ENCODE results near the gene SPG7. TPM values are rescaled to one million over a fixed set of nuclear protein-coding genes. Genes with fewer than 3 reads are reported as not detected.
A peak's percentile ranks its signal among the peaks of the same experiment; 100 is the strongest.
"Not testable (repeated sequence)": the region's sequence is repeated elsewhere in the genome, so short reads cannot be mapped to it uniquely, and the experiment has no call there.

The SPG7 gene
- total RNA-seq (2014; rRNA removed; shearing (Covaris generic)), result 137 and 161 TPM in 2 replicates

DNA sequence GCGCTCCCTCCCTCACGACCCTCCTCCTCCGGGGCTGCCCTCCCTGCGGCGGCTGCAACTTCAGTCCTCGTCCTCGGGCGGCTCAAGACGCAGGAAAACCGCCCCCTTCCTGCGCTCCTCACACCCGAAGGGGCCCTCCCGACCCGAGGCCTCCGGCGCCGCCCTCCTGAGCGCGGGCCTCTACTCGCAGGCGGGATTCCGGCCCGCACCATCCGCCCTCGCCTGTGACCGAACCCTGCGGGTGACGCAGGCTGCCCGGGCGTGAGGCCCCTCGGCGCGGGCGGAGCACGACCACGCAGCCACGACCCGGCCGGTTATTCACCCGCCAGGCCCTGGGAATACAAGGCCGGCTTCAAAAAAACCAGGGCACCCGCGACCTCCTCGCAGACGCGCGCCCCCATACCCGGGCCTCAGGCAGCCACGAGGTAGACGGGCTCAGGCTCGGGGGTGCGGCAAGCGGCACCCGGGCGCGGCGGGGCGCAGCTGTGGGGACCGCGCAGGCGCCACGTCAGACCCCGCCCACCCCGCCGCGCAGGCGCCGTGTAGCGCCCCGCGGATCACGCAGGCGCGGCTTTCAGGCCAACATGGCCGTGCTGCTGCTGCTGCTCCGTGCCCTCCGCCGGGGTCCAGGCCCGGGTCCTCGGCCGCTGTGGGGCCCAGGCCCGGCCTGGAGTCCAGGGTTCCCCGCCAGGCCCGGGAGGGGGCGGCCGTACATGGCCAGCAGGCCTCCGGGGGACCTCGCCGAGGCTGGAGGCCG, at the start of gene SPG7:
TSS of gene SPG7 (plus strand) at position 570 of the 757 bp plus-strand sequence. CDS start at position 585, 15 bp downstream.
- Histone ChIP-seq H3K4me1 (peaks cover 19% of the 10 kb centered on the region), H3K27me3 (no peaks in the 10 kb centered on the region), H3K4me3 (peak within 1 kb of the TSS; percentile 99), H3K36me3 (peaks cover 28% of the 10 kb centered on the region), H3K27ac (peak within 1 kb of the TSS; percentile 95), H3K9me3 (replicated peaks) (no peaks in the 10 kb centered on the region)
- DNase-seq, result peak; percentile 89 to 95

DNA sequence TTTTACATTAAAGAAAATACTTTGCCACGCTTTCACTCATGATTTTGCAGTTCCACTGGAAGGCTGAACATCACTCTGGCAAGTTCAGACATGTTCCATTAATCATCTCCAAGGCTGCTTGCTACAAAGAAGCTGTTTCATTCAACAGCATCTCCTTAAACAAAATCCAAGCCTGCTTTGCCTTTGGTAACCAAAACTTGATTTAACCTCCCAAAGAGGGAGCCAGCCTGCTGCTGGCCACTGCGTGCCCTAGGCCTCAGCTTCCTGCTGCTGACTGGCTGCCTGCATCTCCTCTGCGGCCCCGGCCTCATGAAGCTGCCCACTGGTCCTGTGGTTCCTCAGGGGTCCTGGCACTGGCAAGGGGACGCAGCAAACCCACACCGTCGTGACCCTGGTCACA, 49.7 kb upstream of the SPG7 start:
- no peak overlapping the region for H3K4me3 ChIP-seq
- no peaks in the 10 kb centered on the region; the same call in 1 of the 2 replicates for H3K9me3 ChIP-seq (replicated peaks)
- no peak overlapping the region for H3K27ac ChIP-seq
- H3K27me3 ChIP-seq, result no peaks in the 10 kb centered on the region
- no peak for DNase-seq
- peaks cover 24% of the 10 kb centered on the region for H3K36me3 ChIP-seq
- H3K4me1 ChIP-seq, result peaks cover 8% of the 10 kb centered on the region

DNA sequence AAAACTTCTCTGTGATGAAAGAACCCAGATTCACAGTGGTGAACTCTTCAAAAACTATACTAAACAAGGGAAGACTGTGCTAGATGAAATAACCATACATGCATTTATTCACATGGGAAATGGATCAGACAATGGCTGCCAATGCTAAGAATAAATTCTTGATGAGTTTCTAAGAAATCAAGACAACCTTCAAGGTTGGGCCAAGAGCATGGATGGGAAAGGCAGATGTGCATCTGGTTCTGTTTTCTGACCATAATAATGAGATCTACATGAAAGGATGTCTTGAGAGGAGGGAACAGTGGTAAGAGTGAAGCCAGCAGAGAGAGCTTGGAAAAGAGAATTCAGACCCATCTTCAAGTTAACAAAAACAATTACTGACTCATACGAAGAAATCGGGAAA, 49.2 kb upstream of the SPG7 start:
- peaks cover 8% of the 10 kb centered on the region for H3K4me1 ChIP-seq
- DNase-seq, result no peak
- H3K4me3 ChIP-seq, result no peak overlapping the region
- peaks cover 24% of the 10 kb centered on the region for H3K36me3 ChIP-seq
- no peaks in the 10 kb centered on the region for H3K27me3 ChIP-seq
- H3K27ac ChIP-seq, result no peak overlapping the region
- H3K9me3 ChIP-seq (replicated peaks), result no peaks in the 10 kb centered on the region; the same call in 1 of the 2 replicates

DNA sequence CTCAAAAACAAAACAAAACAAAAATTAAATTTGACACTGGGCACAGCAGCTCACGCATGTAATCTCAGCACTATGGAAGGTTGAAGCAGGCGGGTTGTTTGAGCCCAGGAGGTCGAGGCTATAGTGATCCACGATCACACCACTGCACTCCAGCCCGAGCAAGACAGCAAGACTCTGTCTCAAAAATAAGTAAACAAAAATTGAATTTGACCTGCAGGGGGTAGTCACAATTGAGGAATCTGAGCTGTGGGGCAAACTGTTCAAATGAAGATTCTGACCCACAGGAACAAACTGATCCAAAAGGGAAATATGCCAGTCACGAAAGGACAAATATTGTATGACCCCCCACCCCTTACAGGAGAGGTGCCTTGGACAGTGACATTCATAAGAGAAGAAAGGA, 47.6 kb upstream of the SPG7 start:
- Histone ChIP-seq H3K4me1 (peaks cover 7% of the 10 kb centered on the region), H3K9me3 (replicated peaks) (no peaks in the 10 kb centered on the region; the same call in 1 of the 2 replicates), H3K36me3 (peaks cover 21% of the 10 kb centered on the region), H3K27me3 (no peaks in the 10 kb centered on the region), H3K4me3 (no peak overlapping the region), H3K27ac (no peak overlapping the region)
- no peak for DNase-seq

DNA sequence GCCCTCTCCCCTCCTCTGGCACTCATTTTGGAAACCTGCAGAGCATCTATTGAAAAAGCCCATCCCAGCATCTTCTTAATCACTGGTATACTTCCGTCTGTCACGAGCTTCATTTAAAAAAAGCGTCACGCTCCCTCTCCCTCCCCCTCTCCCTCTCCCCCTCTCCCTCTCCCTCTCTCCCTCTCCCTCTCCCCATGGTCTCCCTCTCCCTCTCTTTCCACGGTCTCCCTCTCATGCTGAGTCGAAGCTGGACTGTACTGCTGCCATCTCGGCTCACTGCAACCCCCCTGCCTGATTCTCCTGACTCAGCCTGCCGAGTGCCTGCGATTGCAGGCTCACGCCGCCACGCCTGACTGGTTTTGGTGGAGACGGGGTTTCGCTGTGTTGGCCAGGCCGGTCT, 46.3 kb upstream of the SPG7 start:
- not testable (repeated sequence) for H3K9me3 ChIP-seq (replicated peaks); DNase-seq; H3K4me3 ChIP-seq; H3K4me1 ChIP-seq; H3K27ac ChIP-seq; H3K27me3 ChIP-seq
- H3K36me3 ChIP-seq, result peaks cover 15% of the 10 kb centered on the region

GRCh38 chr16:89462639-89463038, 45.6 kb upstream of the SPG7 start:
- H3K36me3 ChIP-seq, result peaks cover 13% of the 10 kb centered on the region
- H3K27me3 ChIP-seq; H3K27ac ChIP-seq; H3K9me3 ChIP-seq (replicated peaks); H3K4me1 ChIP-seq; DNase-seq; H3K4me3 ChIP-seq: not testable (repeated sequence)

DNA sequence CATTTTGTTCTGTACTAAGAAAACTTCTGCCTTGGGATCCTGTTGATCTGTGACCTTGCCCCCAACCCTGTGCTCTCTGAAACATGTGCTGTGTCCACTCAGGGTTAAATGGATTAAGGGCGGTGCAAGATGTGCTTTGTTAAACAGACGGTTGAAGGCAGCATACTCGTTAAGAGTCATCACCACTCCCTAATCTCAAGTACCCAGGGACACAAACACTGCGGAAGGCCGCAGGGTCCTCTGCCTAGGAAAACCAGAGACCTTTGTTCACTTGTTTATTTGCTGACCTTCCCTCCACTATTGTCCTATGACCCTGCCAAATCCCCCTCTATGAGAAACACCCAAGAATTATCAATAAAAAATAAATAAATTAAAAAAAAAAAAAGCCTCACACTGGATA, 44.9 kb upstream of the SPG7 start:
- H3K27ac ChIP-seq; DNase-seq; H3K4me3 ChIP-seq; H3K9me3 ChIP-seq (replicated peaks); H3K4me1 ChIP-seq; H3K27me3 ChIP-seq: not testable (repeated sequence)
- peaks cover 15% of the 10 kb centered on the region for H3K36me3 ChIP-seq

GRCh38 chr16:89466920-89467319, 41.3 kb upstream of the SPG7 start:
- H3K9me3 ChIP-seq (replicated peaks), result no peaks in the 10 kb centered on the region
- H3K4me1 ChIP-seq, result no peaks in the 10 kb centered on the region
- no peak for DNase-seq
- H3K27me3 ChIP-seq, result no peaks in the 10 kb centered on the region
- H3K27ac ChIP-seq, result no peak overlapping the region
- peaks cover 13% of the 10 kb centered on the region for H3K36me3 ChIP-seq
- H3K4me3 ChIP-seq, result no peak overlapping the region

GRCh38 chr16:89467382-89467781, 40.8 kb upstream of the SPG7 start:
- Histone ChIP-seq H3K9me3 (replicated peaks) (no peaks in the 10 kb centered on the region), H3K27ac (no peak overlapping the region), H3K36me3 (peaks cover 13% of the 10 kb centered on the region), H3K27me3 (no peaks in the 10 kb centered on the region), H3K4me1 (no peaks in the 10 kb centered on the region), H3K4me3 (no peak overlapping the region)
- DNase-seq, result no peak

- Histone ChIP-seq H3K27me3 (no peaks in the 10 kb centered on the region), H3K27ac (no peak overlapping the region), H3K4me3 (no peak overlapping the region), H3K9me3 (replicated peaks) (no peaks in the 10 kb centered on the region), H3K36me3 (peaks cover 13% of the 10 kb centered on the region), H3K4me1 (no peaks in the 10 kb centered on the region)
- DNase-seq, result no peak
These were observed 35.5 kb upstream of the SPG7 start for GRCh38 chr16:89472711-89473075.

DNA sequence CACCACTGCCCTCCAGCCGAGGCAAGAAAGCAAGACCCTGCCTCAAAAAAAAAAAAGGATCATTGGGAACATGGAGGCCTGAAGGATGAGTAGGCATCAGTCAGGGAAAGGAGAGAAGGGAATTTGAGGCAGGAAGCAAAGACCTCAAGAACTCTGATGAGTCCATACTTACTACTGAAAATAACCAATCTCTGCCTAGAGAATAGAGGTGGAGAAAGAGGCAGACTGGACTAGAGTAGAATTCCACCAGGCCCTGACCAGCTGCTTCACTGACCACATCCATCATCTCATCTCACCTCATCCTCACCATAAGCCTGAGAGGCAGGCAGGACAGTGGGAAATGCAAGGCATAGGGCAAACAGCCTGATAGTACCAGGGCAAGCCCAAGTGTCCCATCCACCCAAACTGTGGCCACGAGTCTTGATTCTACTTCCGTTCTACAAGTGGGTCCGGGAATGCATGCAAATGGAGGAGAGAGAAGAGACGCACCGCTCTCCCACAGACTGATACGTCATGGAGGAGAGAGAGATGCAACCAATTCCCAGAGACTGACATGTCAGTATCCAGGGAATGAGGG, 35.0 kb upstream of the SPG7 start:
- Histone ChIP-seq H3K9me3 (replicated peaks) (no peaks in the 10 kb centered on the region), H3K27ac (no peak overlapping the region), H3K36me3 (peaks cover 10% of the 10 kb centered on the region), H3K27me3 (no peaks in the 10 kb centered on the region), H3K4me1 (peaks cover 3% of the 10 kb centered on the region; the same call in 1 of the 2 replicates), H3K4me3 (no peak overlapping the region)
- DNase-seq, result no peak

DNA sequence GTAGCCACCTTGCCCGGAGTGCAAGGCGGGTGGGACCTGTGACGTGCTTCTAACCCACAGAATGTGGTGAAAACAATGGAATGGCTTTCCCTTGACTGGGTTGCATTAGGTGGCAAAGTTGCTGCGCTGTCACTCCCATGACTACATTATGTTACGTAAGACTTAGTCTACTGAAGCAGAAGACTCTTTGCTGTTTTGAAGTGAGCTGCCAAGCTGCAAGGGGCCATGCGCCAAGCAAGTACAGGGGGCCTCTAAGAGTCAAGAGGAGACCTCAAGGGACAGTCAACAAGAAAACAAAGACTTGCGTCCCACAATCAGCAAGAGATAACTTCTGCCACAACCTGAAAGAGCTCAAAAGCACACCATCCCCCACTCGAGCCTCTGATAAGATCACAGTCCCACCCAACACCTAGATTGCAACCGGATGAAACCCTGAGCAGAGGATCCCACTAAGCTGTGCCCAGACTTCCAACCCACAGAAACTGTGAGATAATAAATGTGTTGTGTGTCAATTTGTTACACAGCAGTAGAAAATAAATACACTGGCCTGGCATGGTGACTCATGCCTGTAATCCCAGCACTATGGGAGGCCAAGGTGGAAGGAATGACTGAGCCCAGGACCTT, 34.3 kb upstream of the SPG7 start:
- H3K36me3 ChIP-seq, result peaks cover 5% of the 10 kb centered on the region; the same call in 1 of the 2 replicates
- H3K4me3 ChIP-seq, result no peak overlapping the region
- H3K27ac ChIP-seq, result no peak overlapping the region
- H3K4me1 ChIP-seq, result peaks cover 9% of the 10 kb centered on the region
- no peak for DNase-seq
- H3K27me3 ChIP-seq, result no peaks in the 10 kb centered on the region
- no peaks in the 10 kb centered on the region for H3K9me3 ChIP-seq (replicated peaks)

DNA sequence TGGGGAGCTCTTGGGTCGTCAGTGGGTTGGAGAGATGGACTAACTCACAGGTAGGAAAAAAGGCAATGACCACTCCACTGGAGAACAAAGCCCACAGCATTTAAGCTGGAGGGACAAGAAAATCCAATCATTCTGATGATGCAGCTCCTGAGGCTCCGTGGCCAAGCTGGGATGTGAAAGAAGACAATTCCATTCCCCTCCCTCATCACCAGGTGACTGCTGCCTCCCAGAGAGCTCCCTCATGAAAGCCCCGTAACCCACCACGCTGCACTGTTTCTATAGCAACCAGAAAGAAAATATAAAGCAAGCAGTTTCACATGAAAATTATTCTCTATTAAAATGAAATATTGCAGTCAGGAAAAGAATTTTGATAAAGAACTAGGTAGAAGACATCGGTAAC, 33.1 kb upstream of the SPG7 start:
- H3K9me3 ChIP-seq (replicated peaks), result no peaks in the 10 kb centered on the region
- H3K27ac ChIP-seq, result no peak overlapping the region

DNA sequence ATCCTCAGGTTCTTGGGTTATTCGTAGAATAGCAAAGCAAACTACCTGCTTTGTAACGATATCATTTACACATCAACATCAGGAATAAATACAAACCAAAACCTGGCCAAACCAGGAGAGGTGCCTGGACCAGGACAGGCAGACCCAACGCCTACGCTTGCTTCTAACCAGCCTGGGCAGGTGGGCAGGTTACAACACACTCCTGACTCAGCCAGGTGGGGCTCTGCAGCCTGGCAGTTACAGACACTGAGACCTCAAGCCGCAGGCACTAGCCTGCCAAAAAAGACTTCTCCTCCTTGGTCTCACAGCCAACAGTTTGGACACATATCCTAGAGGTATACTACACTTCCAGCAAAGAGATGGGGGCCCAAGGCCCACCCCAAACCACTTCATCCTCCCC, 31.8 kb upstream of the SPG7 start:
- Histone ChIP-seq H3K36me3 (no peaks in the 10 kb centered on the region), H3K4me1 (peaks cover 11% of the 10 kb centered on the region), H3K9me3 (replicated peaks) (no peaks in the 10 kb centered on the region), H3K27me3 (no peaks in the 10 kb centered on the region), H3K27ac (no peak overlapping the region), H3K4me3 (no peak overlapping the region)
- DNase-seq, result no peak

More for the DNA sequence above, 33.1 kb upstream of the SPG7 start:
- Histone ChIP-seq H3K27me3 (no peaks in the 10 kb centered on the region), H3K4me1 (peaks cover 11% of the 10 kb centered on the region), H3K36me3 (peaks cover 3% of the 10 kb centered on the region; the same call in 1 of the 2 replicates), H3K4me3 (no peak overlapping the region)
- no peak for DNase-seq

GRCh38 chr16:89476811-89477261, 31.4 kb upstream of the SPG7 start:
- Histone ChIP-seq H3K36me3 (no peaks in the 10 kb centered on the region), H3K4me3 (no peak overlapping the region), H3K9me3 (replicated peaks) (no peaks in the 10 kb centered on the region), H3K27ac (no peak overlapping the region), H3K4me1 (peaks cover 16% of the 10 kb centered on the region), H3K27me3 (no peaks in the 10 kb centered on the region)
- no peak for DNase-seq

All from SJCRH30 (cell line).